AG08396 (cell line): Measurements from ENCODE around the gene SLC29A2.

ENCODE experiments used
- DNase-seq: peaks from one replicate; pipeline ENCODE4 v3.0.0; 2012; ENCODE audit warnings: low spot score, mixed read lengths

SLC29A2 gene

DNA sequence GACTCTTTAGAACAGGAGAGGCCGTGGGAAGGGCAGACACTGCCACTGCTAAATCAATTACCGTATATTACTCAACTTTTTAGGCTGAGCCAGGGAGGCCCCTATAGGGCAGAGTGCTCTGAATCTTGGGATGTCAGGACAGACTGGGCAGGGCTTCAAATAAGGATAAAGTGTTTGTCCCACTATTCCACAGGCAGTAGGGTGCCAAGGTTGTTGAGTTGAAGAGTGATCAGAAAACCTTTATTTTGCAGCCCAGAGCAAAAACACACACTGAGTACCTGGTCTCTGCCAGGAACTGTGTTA, 22.5 kb downstream of the SLC29A2 start:
- DNase-seq = no peak

DNA sequence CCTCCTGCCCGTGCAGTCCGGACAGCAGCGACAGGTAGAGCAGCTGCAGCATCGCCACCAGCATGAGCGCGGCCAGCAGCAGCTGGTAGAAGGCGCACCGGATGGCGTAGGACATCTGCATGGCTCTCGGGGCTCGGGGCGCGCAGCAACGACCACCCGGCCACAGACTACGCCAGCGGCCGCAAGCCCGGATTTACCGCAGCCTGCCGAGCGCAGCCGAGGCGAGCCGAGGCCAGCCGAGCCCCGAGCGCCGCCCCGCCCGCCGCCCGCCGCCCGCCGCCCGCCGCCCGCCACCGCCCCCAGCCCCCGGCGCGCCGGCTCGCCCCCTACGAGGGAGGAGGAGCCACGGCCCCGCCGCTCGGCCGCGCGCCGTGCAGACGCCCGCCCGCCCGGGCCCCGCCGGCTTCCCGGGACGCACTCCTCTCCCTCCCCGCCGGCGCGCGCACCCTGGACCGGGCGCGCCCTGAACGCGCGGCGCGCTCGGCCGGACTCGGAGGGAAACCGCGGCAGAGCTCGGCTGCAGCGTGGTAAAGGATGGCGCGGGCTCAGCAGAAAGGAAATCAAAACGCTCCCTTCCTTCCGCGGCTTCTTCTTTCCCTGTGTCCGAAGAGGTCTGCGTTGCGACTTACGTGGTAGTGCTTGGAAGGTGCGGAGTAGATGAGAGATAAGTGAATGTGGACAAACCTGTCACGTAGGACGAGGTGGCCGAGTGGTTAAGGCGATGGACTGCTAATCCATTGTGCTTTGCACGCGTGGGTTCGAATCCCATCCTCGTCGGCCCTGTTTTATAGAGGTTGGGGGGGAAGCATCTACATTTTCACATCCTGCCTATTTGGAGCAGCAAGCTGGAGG, 23.9 kb downstream of the SLC29A2 start, which contains the start of gene B4GAT1:
Gene B4GAT1 (minus strand): TSS at position 205 of the 852 bp plus-strand sequence. CDS start 84 bp downstream, at position 121.
- DNase-seq = peak; percentile 83

DNA sequence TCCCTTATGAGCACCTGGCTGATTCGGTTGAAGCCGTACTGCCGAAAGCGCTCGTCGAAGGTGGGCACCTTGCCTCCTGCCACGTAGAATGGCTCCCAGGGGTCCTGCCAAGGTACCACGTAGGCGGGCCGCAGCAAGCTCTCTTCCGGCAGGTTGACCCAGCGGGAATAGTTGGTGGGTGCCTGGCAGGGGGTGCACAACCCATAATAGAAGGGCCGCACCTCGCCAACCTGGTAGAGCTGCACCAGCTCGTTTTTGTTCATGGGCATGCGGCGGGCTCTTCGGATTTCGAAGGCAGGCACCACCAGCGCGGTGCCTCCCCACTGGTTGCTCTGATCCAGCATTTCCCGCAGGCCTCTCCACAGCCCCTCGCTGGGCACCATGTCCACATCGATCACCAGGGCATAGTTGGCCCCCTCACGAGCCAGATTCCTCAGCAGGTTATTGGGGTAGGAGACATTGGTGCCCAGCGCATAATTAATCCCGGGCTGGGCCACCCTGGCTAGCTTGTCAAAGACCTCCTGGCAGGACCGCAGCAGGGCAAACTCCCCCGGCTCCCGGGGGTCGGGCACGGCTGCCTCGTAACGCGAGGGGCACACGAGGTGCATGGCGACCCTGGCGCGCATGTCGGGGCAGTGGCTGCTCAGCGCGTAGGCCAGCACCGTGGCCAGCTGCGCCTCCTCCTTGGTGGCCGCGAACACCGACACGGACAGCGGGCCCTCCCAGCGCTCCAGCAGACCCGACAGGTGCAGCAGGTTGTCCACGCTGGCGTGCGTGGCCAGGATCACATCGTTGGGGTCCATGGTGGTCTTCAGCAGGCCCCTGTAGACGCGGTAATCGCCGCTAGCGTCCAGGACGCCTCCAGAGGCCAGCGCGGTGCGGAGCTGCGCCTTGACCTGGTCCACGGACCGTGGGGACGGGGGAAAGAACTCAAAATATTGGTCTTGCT, 24.8 kb downstream of the SLC29A2 start:
- no peak for DNase-seq

DNA sequence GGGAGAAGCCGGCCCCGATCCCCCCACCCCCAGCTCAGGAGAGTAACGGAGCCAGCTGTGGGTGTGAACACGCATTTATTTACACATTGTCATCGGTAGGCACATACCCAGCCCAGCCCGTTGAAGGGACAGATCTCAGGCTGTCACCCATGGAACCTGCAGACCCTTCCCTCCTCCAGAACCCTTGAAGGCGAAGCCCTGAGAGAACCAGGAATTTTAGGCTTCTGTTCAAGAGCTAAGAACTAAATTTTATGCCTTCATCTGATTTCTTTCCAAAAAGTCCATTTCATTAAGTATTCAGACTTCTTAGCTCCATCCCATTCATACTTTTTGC, 26.3 kb downstream of the SLC29A2 start:
- no peak for DNase-seq

DNA sequence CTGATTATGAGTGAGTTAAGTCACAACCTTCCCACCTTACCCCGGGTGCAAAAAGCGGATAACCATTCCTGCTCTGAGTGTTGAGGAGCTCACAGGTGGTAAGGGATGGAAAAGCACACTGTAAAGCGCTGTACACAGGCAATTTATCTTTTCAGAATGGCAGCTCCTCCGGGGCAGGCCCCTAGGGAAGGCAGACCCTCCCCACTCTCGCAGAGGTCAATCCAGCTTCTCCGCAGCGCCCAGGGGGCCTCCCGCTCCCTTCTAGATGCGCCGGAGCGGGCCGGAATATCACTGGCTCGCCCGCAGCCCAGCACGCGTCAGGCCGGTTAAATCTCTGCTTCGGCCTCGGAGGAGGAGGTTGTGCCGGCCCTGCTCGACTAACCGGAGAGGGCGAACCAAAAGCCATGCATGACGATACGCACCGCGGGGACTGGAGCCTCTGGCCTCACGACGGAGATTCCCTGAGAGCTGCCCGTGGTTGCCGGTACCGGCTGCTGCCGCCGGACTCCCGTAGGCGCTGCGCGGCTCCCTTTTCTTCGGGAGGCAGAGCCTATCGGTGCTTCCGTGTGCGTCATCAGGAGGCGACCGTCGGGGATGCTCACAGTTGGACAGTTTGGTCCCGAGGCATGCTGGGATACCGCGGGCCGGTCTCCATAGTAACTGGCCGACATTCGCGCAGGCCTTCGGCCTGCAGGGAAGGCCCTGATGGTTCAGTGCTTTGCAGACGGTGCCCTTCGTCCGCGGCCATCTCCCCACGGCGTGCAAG, 26.8 kb downstream of the SLC29A2 start, which contains the start of gene BRMS1:
Gene BRMS1 (minus strand): TSS at position 555 of the 766 bp plus-strand sequence. CDS start 2,870 bp downstream, outside the sequence.
- peak; percentile 94 for DNase-seq

DNA sequence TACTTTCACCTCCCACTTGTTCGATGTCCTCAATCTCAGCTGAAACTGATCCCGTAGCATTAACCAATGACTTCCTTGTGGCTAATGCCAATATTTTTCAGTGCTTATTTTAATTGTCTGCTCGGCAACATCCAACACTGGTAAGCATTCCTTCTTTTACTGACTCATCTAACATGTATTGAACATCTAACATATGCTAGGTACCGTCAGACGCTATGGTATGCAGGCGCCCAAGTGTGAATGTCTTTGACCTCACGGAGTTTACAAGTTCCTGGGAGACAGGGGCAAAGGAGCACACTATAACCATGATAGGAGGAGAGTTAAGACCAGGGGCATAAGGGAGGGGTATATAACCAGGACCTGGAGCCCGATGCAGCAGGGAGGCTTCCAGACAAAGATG, 28.4 kb downstream of the SLC29A2 start:
- no peak for DNase-seq

DNA sequence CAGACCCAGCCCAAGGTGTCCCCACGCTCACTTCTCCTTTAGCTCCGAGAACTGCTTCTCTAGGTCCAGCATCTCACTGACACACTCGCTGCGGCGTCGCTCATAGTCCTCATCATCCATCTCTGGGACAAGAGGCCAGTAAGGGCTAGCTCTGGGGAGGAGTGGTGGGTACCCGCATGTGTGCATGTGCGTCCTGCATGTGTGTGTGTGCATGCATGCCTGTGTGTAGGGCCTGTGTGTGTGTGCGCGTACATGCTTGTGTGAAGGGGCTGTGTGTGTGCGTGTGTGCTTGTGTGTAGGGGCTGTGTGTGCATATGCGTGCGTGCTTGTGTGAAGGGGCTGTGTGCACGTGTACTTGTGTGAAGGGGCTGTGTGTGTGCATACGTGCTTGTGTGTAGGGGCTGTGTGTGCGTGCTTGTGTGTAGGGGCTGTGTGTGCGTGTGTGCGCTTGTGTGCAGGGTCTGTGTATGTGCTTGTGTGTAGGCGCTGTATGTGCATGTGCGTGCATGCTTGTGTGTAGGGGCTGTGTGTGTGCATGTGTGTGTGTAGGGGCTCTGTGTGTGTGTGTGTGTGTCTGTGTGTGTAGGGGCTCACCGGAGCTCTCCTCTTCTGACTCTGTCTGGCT, 29.9 kb downstream of the SLC29A2 start:
- DNase-seq = no peak

DNA sequence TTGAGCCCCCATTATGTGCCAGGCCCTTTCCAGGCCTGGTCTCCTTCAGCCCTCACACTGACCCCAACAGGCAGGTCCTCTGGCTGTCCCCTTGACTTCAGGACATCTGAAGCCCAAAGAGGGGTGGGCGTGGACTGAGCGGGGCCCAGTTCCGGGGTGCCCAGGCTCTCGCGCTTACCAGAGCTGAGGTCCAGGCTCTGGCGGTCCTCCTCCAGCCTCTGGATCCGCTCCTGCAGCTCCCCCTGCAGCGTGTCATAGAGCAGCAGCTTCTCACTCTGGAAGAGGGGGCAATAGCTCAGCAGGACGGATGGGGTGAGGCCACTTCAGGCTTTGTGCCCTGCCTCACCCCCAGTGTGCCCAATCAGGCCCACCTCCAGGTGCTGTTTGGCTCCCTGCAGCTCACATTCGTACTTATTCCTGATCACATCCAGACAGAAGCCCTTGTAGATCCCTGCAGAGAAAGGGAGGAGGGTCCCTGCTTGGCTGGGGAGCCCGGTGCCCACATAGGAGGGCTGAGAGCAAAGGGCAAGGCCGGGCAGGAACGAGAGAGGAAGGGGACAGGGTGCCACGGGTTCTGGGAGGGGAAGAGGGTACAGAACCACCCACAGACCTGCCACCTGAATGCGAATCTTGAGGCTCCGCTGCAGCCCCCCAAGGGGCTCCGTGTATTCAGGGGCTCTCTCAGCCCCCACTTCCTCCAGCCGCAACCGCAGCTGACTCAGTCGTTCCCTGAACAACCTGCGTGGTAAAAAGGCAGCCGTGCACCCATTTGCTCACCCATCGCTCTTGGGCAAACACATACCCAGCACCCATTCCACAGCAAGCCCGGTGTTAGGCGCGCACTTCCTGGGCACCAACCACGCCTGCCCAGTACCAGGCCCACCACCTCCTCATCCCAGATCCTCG, 30.7 kb downstream of the SLC29A2 start:
- DNase-seq = no peak

DNA sequence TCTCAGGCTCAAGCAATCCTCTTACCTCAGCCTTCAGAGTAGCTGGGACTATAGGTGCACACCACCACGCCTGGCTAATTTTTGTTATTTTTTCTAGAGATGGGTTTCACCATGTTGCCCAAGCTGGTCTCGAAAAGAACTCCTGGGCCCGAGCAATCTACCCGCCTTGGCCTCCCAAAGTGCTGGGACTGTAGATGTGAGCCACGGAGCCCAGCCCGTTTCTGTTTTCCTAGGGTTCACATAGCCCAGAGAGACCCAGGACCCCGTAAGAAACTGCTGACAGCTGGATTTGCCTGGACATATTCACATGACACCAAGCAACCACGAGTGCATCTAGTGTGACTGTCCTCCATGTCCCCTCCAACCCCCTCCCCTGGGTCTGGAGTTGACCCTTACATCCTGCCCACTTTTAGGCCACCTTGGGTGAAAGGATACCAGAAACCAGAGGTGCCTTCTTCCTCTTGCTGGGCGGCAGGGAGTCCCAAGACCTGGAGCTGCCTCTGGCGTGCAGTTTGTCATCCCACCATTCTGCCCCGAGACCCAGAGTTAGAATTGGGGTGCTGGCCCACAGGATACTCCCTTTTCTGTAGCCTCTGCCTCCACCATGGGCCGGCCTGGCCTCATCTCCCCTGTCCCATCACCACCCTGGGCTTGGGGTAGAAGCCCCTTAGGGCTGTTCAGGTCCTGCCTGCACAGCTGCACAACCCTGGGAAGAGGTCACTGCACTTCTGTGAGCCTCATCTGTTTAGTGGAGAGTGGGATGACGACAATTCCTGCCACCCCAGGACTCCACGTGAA, 31.7 kb downstream of the SLC29A2 start:
- DNase-seq = no peak

DNA sequence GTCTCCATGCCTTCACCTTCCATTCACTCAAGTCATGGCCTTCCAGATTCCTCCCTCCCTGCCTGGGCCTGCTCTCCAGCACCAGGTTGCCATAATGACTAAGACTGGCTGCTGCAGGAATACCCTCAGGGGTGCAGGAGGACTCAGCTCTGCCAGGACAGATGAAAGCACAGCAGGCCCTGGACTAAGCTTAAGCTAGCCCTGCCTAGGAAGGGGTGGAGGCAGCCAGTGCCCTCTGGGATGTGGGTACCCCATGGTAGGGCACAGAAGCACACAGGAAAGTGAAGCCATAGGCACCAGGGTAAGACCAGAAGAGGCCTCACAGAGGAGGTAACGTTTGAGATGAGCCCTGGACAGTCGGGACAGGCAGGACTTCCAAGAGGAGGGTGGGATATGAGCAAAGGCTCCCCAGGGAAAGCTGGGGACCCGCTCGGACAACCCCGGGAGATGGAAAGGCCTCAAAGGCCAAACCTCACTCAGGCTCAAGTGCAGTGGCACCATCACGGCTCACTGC, 32.3 kb downstream of the SLC29A2 start:
- no peak for DNase-seq

DNA sequence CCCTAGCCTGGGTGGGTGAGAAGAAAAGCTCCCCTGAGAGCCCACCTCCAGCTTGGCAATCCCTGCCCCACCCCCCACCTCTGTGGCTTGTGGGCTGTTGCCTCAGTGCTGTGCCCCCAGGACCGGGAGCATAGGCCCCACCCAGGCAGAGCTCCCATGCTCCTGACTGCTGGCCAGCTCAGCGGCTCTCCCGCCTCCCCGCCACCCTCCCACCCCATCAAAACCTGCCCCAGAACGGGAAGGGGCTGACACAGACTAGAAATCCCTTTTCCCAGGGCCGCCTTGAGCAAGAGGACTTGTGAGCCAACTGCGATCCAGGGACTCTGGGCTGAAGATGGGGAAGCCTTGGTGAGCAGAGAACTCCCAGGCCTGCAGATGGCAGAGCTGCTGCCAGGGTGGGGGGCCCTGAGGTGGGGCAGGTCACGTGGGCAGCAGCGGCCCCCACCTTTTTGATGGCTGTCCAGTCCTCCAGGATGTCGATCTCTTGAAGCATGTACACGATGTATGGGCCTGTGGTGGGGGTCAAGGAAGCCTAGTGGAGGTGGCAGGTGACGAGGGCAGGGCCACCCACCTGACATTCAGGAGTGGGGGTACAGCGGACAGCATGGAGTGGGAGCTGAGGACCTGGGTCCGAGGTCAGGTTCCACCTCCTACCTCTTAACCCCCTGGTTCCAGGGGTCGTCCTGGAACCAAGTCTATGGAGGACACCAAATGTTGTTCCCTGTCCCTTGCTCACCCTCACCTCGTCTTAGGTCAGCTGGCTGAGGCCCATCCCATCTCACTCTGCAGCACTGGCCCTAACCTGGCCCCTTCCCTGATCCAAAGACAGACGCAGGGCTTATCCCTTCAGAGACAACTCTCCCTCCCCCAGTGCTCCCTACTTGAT, 33.0 kb downstream of the SLC29A2 start:
- no peak for DNase-seq

DNA sequence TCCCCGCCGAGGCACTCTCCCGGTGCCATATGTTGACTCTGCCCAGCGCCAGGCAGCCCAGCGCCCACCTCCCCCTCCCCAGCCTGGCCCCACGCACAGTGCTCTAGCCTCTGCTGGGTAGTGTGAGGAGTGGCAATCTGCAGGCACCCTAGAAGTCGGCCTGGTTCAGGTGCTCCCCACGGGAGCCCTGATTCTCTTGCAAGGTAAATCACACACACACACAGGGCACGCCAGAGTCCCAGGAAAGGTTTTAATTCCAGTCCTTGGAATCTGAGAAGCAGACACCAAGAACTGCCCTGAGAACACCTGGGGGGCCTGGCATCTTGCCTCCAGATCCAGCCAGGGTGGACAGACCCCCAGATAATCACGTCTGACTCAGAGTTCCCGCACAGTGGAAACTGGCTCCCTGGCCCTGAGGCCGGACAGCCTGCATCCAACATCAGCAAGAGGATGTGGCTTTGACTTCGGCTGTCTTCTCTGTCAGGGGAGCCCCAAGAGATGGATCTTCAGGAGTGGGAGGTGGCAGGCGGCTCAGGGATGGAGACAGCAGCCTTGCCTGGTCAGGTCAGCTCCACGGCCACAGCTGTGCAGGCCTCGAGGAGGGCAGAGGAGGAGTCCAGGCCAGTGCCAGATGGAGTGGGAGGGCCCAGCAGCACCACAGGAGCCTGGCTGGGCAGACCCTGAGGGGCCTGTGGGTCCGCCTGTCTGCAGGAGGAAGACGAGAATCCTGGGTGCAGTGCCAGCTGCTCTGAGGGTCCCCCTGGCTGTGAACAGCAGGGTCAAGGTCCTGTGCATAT, 34.3 kb downstream of the SLC29A2 start:
- DNase-seq = no peak

DNA sequence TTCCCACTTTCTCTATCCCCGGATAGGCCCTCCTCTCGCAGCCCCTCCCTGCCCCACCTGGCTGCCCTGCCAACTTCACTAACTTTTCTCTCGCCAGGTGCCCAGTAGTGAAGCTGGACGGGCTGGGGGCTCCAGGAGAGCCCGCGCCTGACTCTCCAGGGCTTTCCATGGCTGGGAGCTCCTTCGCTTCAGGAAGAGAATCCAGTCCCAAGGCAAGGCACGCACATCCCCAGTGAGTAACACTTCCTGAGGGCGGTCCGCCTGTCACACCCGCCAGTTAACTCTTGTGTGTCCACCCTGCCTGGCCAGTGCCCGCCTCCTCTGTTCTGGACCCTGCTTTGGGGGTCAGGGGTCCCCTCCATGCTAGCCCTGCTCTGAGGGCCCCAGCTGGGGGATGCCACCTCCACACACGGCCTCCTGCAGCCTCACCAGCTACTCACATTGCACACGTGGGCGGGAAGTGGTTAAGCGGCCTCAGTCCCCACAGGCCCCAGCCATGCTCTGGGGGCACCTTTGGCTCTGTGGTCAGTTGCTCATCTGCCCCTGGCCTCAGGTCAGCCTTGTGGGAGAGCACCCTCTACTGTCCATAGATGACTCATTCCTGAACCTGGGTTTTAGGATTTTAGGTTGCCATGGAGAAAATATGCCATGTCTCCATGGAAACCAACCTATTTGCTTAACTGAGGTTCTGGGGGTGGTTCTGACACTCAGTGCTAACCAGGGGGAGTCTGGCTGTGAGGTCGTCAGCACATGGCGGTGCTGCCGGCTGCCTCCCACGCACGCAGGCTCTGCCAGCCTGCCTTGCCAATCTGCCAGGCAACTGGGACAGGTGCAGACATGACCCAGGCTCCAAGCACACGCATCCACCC, 35.1 kb downstream of the SLC29A2 start, which contains the start of gene RIN1:
Gene RIN1 (minus strand): TSS at position 201 of the 869 bp plus-strand sequence. CDS start 32 bp downstream, at position 169.
- peak; percentile 96 for DNase-seq

DNA sequence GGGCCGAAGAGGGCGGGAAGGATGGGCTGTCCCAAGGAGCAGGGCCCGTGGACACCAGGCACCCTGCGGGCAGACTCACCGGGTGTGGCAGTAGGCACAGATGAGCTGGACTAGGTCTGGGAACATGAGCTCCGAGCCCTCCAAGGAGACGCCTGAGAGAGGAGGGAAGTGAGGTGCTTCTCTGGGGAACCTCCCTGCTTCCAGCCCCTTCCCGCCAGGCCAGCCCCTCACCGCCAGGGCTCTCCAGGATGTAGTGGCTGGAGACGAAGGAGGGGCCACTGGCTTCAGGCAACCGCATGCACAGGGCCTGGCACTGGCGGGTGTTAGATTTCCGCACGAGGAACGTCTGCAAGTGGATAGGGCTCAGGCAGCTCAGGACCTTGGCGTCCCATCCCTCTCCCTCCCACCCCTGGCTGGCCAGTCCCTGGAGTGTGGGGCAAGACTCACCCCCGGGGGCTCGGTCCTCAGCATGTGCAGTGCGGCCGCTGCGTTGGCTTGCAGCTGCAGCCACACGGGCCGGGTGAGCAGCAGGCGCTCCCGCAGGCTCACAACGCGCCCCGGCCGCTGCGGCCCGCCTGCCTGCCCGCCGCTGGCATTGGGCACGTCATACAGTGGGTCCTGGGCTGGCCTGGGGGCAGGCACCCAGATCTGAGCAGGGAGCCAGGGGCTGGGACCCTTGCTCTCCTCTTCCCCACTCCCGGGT, 35.9 kb downstream of the SLC29A2 start:
- peak; percentile 70 for DNase-seq

DNA sequence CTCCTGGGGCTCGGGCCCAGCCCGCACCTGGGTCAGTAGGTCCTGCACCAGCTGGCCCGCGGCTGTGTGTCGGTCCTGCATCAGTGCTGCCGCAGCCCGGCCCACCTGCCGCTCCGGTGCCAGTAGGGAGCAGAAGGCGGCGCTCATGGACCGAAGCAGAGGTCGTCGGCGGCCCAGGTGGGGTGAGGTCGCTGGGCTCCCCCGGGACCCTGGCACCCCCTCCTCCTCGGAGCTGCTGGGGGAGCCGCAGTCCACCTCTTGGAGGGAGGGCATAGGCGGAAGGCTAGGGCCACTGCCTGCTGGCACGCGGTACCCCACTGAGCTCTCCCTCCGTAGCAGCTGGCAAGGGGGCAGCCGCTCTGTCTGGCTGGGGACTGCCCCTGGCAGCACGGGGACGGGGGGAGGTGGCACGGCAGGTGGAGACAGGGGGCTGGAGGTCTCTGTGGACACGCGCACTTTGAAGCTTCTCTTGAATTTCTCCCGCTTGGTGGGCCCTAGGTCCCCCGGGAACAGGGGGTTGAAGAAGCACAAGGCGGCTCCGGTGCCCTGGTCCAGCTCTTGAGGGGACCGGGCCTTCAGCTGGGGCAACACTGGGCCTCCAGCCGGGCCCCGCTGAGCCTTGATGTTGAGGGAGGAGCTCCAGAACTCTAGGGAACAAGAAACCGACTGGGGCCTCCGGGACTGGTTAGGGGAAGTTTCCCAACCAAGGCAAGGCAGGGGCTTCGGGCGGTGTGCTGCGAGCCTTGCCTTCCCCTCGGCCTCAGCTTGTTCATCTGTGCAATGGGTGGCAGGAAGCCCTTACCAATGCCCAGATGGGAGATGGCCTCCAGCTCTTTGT, 36.7 kb downstream of the SLC29A2 start:
- no peak for DNase-seq
